GM19193 (cell line): ENCODE data around the gene USP7.

ENCODE experiments used
- POLR2A ChIP-seq: IDR thresholded peaks from 4 replicates; pipeline ENCODE4 v1.6.1; 2011; ENCODE audit not compliant: insufficient read depth, insufficient read length; ENCODE audit errors: extremely low read depth

USP7 gene

GRCh38 chr16:8963821-8964441 lies at the start of gene USP7:
USP7 (minus strand) TSS chr16:8963906; CDS start chr16:8963285, 621 bp downstream.
- peak; percentile 73 for TF ChIP-seq POLR2A

- TF ChIP-seq POLR2A, result no peak
These were observed 49.8 kb upstream of the USP7 start for GRCh38 chr16:9013508-9013864.

GRCh38 chr16:9012848-9013507 lies 49.3 kb upstream of the USP7 start:
- TF ChIP-seq POLR2A, result no peak

- no peak for TF ChIP-seq POLR2A
These were observed 48.6 kb upstream of the USP7 start for GRCh38 chr16:9012330-9012729.

- no peak for TF ChIP-seq POLR2A
These were observed 45.0 kb upstream of the USP7 start for GRCh38 chr16:9008601-9009260.

- TF ChIP-seq POLR2A, result no peak
These were observed 43.6 kb upstream of the USP7 start for GRCh38 chr16:9007177-9007794.

GRCh38 chr16:9004183-9004582 lies 40.5 kb upstream of the USP7 start:
- TF ChIP-seq POLR2A, result no peak

- no peak for TF ChIP-seq POLR2A
These were observed 40.1 kb upstream of the USP7 start for GRCh38 chr16:9003763-9004162.

- no peak for TF ChIP-seq POLR2A
These were observed 39.6 kb upstream of the USP7 start for GRCh38 chr16:9003322-9003721.

GRCh38 chr16:9002042-9002441 lies 38.3 kb upstream of the USP7 start:
- TF ChIP-seq POLR2A, result no peak

- TF ChIP-seq POLR2A, result no peak
These were observed 37.0 kb upstream of the USP7 start for GRCh38 chr16:9000664-9001063.

GRCh38 chr16:8999800-9000199 lies 36.1 kb upstream of the USP7 start:
- TF ChIP-seq POLR2A, result no peak

- no peak for TF ChIP-seq POLR2A
These were observed 34.4 kb upstream of the USP7 start for GRCh38 chr16:8998108-8998507.

GRCh38 chr16:8996891-8997290 lies 33.2 kb upstream of the USP7 start:
- TF ChIP-seq POLR2A, result no peak

GRCh38 chr16:8990445-8990844 lies 26.7 kb upstream of the USP7 start:
- no peak for TF ChIP-seq POLR2A
